CD4-positive, CD25-positive, alpha-beta regulatory T cell (primary cell): Measurements from ENCODE around the gene HMX2. TPM values are rescaled to one million over a fixed set of nuclear protein-coding genes. Genes with fewer than 3 reads are reported as not detected.

Experiments
- polyA plus RNA-seq, 4 donors: library from polyadenylated mRNA; unstranded; fragments of 300-500 nt; fragmentation: Illumina TruSeq; gene quantifications; one replicate each; pipeline ENCODE4 v1.2.3, GENCODE V29; 2021
- total RNA-seq: library from RNA; stranded (reverse); gene quantifications from one replicate; pipeline ENCODE4 v1.2.3, GENCODE V29; 2022

The HMX2 gene
- total and polyA plus RNA-seq, 5 donors from 2014 or later = 0.37 TPM; not detected in 4

Other genes starting within 250 kb of the HMX2 start
- not detected for gene FAM24A, start 237.5 kb upstream of the HMX2 start, total RNA-seq
- gene FAM24A, start 237.5 kb upstream of the HMX2 start, polyA plus RNA-seq = not detected
- 9.2 TPM for gene C10orf88, start 193.9 kb upstream of the HMX2 start, total RNA-seq
- 10 to 100 TPM in 3 of 4 donors, 1 to 10 TPM in 1; 7.7 to 14.2 (median 11.0) TPM for gene C10orf88, start 193.9 kb upstream of the HMX2 start, polyA plus RNA-seq
- 9.5 TPM for gene PSTK, start 167.7 kb upstream of the HMX2 start, total RNA-seq
- 1 to 10 TPM; 4.1 to 9.2 (median 7.8) TPM for gene PSTK, start 167.7 kb upstream of the HMX2 start, polyA plus RNA-seq
- gene IKZF5, start 139.3 kb upstream of the HMX2 start, total RNA-seq = 50.2 TPM
- 10 to 100 TPM; 15.4 to 27.6 (median 17.3) TPM for gene IKZF5, start 139.3 kb upstream of the HMX2 start, polyA plus RNA-seq
- 23.8 TPM for gene ACADSB, start 139.1 kb upstream of the HMX2 start, total RNA-seq
- 10 to 100 TPM; 20.5 to 31.5 (median 28.6) TPM for gene ACADSB, start 139.1 kb upstream of the HMX2 start, polyA plus RNA-seq
- not detected for gene HMX3, start 12.2 kb upstream of the HMX2 start, total RNA-seq
- gene HMX3, start 12.2 kb upstream of the HMX2 start, polyA plus RNA-seq = not detected
- 162 TPM for gene BUB3, start 6.3 kb downstream of the HMX2 start, total RNA-seq
- gene BUB3, start 6.3 kb downstream of the HMX2 start, polyA plus RNA-seq = 100 to 1,000 TPM; 311 to 369 (median 336) TPM